ENCODE data around the gene PRDM10. TPM values are rescaled to one million over a fixed set of nuclear protein-coding genes. Genes with fewer than 3 reads are reported as not detected.

Gene PRDM10, protein sequence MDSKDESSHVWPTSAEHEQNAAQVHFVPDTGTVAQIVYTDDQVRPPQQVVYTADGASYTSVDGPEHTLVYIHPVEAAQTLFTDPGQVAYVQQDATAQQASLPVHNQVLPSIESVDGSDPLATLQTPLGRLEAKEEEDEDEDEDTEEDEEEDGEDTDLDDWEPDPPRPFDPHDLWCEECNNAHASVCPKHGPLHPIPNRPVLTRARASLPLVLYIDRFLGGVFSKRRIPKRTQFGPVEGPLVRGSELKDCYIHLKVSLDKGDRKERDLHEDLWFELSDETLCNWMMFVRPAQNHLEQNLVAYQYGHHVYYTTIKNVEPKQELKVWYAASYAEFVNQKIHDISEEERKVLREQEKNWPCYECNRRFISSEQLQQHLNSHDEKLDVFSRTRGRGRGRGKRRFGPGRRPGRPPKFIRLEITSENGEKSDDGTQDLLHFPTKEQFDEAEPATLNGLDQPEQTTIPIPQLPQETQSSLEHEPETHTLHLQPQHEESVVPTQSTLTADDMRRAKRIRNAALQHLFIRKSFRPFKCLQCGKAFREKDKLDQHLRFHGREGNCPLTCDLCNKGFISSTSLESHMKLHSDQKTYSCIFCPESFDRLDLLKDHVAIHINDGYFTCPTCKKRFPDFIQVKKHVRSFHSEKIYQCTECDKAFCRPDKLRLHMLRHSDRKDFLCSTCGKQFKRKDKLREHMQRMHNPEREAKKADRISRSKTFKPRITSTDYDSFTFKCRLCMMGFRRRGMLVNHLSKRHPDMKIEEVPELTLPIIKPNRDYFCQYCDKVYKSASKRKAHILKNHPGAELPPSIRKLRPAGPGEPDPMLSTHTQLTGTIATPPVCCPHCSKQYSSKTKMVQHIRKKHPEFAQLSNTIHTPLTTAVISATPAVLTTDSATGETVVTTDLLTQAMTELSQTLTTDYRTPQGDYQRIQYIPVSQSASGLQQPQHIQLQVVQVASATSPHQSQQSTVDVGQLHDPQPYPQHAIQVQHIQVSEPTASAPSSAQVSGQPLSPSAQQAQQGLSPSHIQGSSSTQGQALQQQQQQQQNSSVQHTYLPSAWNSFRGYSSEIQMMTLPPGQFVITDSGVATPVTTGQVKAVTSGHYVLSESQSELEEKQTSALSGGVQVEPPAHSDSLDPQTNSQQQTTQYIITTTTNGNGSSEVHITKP
- polyA plus RNA-seq = 8.8 TPM
- long read RNA-seq, donor 1 = 0 reads
- long read RNA-seq, donor 2 = 0 reads
- long read RNA-seq, donor 3 = 0 reads
- long read RNA-seq, donor 4 = 0 reads
- long read RNA-seq, donor 5, full-length matches to known transcripts = 1 of 1 reads
- long read RNA-seq, donor 5, partial matches to known transcripts = 0 of 1 reads
- long read RNA-seq, donor 5, other reads (novel, unspliced or antisense) = 0 of 1 reads
- long read RNA-seq, donor 6 = 0 reads
- long read RNA-seq, donor 7 = 0 reads
- long read RNA-seq, donor 8, partial matches to known transcripts = 617 of 682 reads
- long read RNA-seq, donor 8, other reads (novel, unspliced or antisense) = 65 of 682 reads
- long read RNA-seq, donor 9 = 0 reads
- long read RNA-seq, donor 10 = 0 reads
- long read RNA-seq, donor 11 = 0 reads

DNA sequence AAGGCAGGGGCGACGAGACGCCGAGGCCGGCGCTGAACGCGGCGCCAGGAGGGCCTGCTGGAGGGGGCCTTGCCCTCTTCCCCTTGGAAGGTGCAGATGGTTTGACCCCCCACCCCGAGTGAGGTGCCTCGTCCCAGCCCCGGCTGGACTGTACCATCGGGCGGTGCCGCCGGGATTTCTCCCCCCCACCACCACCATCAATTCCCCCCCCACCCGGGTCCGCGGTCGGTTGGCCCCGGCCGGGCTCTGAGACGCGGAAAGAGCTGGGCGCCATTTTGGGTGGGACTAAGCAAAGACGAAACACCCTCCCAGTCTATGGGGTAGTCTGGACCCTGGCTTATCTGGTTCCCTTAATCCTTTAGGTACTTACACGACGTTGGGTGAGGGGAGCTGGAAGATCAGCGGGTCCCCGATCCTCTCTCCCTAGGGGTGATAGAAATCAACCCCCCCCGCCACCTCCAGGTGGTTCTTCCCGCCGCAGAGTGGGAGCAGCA, at the start of gene PRDM10:
TSS of gene PRDM10 (minus strand) at position 484 of the 494 bp plus-strand sequence. CDS start 41,871 bp downstream, outside the sequence.
- no peaks in the 10 kb centered on the region for H3K27me3 ChIP-seq (ENCODE audit: control insufficient read depth, insufficient read depth, low read length)
- peak; percentile 85 to 96 for DNase-seq
- H3K9me3 ChIP-seq (ENCODE audit: control insufficient read depth, low read depth, low read length) = no peaks in the 10 kb centered on the region
- H3K36me3 ChIP-seq (ENCODE audit: control insufficient read depth, insufficient read depth, low read length) = no peaks in the 10 kb centered on the region
- H3K27ac ChIP-seq (ENCODE audit: low read length) = peak within 1 kb of the TSS; percentile 89
- H3K4me3 ChIP-seq (ENCODE audit: low read length) = peak within 1 kb of the TSS; percentile 69
- H3K4me1 ChIP-seq (ENCODE audit: control insufficient read depth, insufficient read depth, low read length) = peaks cover 15% of the 10 kb centered on the region
- no CpG with 5 or more reads among the region's 33 CpGs for WGBS (ENCODE audit: insufficient coverage, low lambda C conversion rate)

DNA sequence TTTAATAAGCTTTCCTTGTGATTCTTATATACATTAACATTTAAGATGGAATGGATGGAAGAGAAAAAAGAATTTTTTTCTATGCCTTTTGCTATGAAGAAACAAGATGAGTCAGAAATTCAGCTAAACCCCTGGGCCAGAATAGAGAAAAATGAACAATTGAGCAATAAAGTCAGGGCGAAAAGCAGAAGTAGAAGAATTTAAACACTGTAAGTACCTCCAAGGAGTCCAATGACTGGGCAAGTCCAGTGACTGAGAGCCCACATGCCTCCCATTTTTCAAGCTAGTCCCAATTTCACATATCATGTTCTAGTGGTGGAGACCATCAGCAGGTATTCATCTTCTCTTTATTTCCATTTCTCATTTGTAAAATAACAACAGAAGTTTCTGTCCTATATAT, 48.4 kb upstream of the PRDM10 start:
- H3K36me3 ChIP-seq (ENCODE audit: control insufficient read depth, insufficient read depth, low read length) = no peaks in the 10 kb centered on the region
- H3K27me3 ChIP-seq (ENCODE audit: control insufficient read depth, insufficient read depth, low read length) = no peaks in the 10 kb centered on the region
- peaks cover 2% of the 10 kb centered on the region for H3K9me3 ChIP-seq (ENCODE audit: control insufficient read depth, low read depth, low read length)
- no peaks in the 10 kb centered on the region for H3K4me1 ChIP-seq (ENCODE audit: control insufficient read depth, insufficient read depth, low read length)
- no peak overlapping the region for H3K27ac ChIP-seq (ENCODE audit: low read length)
- H3K4me3 ChIP-seq (ENCODE audit: low read length) = no peak overlapping the region
- 83% methylated on average over 1 of the region's 1 CpG for WGBS (ENCODE audit: insufficient coverage, low lambda C conversion rate)
- DNase-seq = no peak

DNA sequence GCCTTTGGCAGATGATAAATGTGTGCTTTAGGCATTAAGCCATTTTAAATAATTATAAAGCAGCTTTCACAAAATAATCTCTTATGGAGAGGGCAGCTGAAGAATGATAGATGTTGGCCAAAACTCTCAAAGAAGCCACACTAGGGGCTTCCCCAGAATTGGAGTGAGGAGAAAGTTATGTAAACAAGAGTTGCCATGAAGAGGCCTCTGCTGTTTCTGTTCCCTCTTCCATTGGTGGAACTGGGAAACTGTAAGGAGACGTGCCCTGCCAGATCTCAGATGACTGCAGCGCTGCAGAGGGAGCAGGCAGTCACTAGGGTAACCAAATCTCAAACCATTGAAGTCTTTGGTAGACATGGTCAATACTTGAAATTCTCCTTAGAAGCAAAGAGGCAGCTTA, 47.6 kb upstream of the PRDM10 start:
- H3K27me3 ChIP-seq (ENCODE audit: control insufficient read depth, insufficient read depth, low read length) = no peaks in the 10 kb centered on the region
- no peak overlapping the region for H3K27ac ChIP-seq (ENCODE audit: low read length)
- no peaks in the 10 kb centered on the region for H3K36me3 ChIP-seq (ENCODE audit: control insufficient read depth, insufficient read depth, low read length)
- no peak for DNase-seq
- H3K4me3 ChIP-seq (ENCODE audit: low read length) = no peak overlapping the region
- H3K4me1 ChIP-seq (ENCODE audit: control insufficient read depth, insufficient read depth, low read length) = no peaks in the 10 kb centered on the region
- WGBS (ENCODE audit: insufficient coverage, low lambda C conversion rate) = no CpG with 5 or more reads among the region's 2 CpGs
- peaks cover 2% of the 10 kb centered on the region for H3K9me3 ChIP-seq (ENCODE audit: control insufficient read depth, low read depth, low read length)

DNA sequence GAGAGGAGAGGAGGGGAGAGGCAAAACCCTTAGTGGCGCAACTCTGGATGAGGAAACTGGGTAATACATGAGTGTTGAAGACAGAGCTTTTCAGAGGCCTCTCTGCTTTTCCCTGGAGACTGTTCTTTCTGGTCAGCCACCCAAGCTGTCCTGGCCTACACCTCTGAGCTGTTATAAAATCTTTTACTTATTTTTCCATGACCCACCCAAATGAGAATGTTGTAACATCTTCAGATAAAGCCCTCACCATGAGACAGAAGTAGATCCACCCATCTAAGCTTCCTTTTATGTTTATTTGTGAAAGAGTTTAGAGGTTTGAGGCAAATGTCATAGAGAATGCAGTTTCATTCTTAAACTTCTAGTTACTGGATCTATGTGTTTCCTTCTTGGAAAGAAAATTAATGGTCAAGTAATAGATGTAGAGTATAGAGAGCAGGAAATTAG, 46.7 kb upstream of the PRDM10 start:
- no peak overlapping the region for H3K27ac ChIP-seq (ENCODE audit: low read length)
- H3K4me3 ChIP-seq (ENCODE audit: low read length) = no peak overlapping the region
- no peaks in the 10 kb centered on the region for H3K36me3 ChIP-seq (ENCODE audit: control insufficient read depth, insufficient read depth, low read length)
- DNase-seq = no peak
- WGBS (ENCODE audit: insufficient coverage, low lambda C conversion rate) = no CpG with 5 or more reads among the region's 1 CpG
- no peaks in the 10 kb centered on the region for H3K27me3 ChIP-seq (ENCODE audit: control insufficient read depth, insufficient read depth, low read length)
- H3K9me3 ChIP-seq (ENCODE audit: control insufficient read depth, low read depth, low read length) = peaks cover 7% of the 10 kb centered on the region
- no peaks in the 10 kb centered on the region for H3K4me1 ChIP-seq (ENCODE audit: control insufficient read depth, insufficient read depth, low read length)

DNA sequence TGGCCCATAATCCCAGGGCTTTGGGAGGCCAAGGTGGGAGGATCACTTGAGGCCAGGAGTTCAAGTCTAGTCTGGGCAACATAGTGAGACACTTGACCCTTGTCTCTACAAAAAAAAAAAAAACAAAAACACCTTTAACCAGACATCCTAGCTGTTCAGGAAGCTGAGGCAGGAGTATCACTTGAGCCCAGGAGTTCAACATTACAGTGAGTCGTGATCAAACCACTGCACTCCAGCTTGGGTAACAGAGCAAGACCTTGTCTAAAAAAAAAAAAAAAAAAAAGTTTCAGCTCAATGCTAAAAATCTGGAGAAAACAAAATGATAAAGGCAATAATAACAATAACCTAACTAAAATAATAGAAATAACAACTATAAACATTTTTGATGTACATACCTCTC, 44.5 kb upstream of the PRDM10 start:
- H3K36me3 ChIP-seq (ENCODE audit: control insufficient read depth, insufficient read depth, low read length) = no peaks in the 10 kb centered on the region
- no peaks in the 10 kb centered on the region for H3K27me3 ChIP-seq (ENCODE audit: control insufficient read depth, insufficient read depth, low read length)
- no peak overlapping the region for H3K4me3 ChIP-seq (ENCODE audit: low read length)
- peaks cover 4% of the 10 kb centered on the region for H3K9me3 ChIP-seq (ENCODE audit: control insufficient read depth, low read depth, low read length)
- no peaks in the 10 kb centered on the region for H3K4me1 ChIP-seq (ENCODE audit: control insufficient read depth, insufficient read depth, low read length)
- no peak overlapping the region for H3K27ac ChIP-seq (ENCODE audit: low read length)
- DNase-seq = no peak
- 57% methylated on average over 1 of the region's 1 CpG for WGBS (ENCODE audit: insufficient coverage, low lambda C conversion rate)

DNA sequence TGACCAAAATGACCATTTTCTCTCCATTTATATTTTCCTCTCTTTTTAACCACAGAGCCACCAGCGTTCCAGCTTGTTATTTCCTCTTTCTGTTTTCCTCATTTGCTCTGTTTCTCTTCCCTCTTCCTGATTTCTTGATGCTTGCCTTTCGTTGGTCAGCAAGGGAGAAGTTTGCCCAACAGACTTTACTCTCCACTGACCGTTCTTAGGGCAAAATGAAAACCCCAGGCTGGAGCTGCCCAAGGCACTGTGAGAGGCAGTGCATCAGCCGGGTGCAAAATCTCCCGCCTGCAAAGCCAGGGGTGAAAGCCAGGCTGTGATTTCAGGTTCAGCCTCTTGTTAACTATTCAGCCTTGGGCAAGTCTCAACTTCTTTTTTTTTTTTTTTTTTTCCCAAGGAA, 40.9 kb upstream of the PRDM10 start:
- H3K27me3 ChIP-seq (ENCODE audit: control insufficient read depth, insufficient read depth, low read length) = no peaks in the 10 kb centered on the region
- DNase-seq = no peak
- H3K4me3 ChIP-seq (ENCODE audit: low read length) = no peak overlapping the region
- H3K27ac ChIP-seq (ENCODE audit: low read length) = no peak overlapping the region
- H3K9me3 ChIP-seq (ENCODE audit: control insufficient read depth, low read depth, low read length) = peaks cover 11% of the 10 kb centered on the region
- 100% methylated on average over 1 of the region's 5 CpGs for WGBS (ENCODE audit: insufficient coverage, low lambda C conversion rate)
- no peaks in the 10 kb centered on the region for H3K4me1 ChIP-seq (ENCODE audit: control insufficient read depth, insufficient read depth, low read length)
- no peaks in the 10 kb centered on the region for H3K36me3 ChIP-seq (ENCODE audit: control insufficient read depth, insufficient read depth, low read length)

DNA sequence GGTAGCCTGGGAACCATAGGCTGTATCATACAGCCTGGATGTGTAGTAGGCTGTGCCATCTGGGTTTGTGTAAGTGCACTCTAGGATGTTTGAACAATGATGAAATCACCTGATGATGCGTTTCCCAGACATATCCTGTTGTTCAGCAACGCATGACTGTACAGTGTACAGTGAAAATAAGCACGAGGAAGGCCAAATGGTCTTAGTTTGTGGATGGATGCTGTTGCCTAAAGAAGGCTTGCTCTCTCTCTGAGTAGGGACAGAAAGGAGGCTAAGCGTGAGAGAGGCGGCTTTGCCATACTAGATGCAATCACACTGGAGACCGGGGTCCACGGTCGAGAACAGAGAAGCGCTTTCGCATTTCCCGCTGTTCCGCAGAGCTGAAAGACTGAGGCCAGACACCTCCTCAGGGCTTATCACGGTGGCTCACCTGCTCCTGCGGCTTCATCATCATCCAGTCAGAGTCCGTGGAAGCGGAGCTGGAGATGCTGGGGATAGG, 39.5 kb upstream of the PRDM10 start:
- DNase-seq = peak in 1 of 2 donors; percentile 15
- no peak overlapping the region for H3K27ac ChIP-seq (ENCODE audit: low read length)
- no peaks in the 10 kb centered on the region for H3K4me1 ChIP-seq (ENCODE audit: control insufficient read depth, insufficient read depth, low read length)
- WGBS (ENCODE audit: insufficient coverage, low lambda C conversion rate) = no CpG with 5 or more reads among the region's 16 CpGs
- H3K4me3 ChIP-seq (ENCODE audit: low read length) = no peak overlapping the region
- no peaks in the 10 kb centered on the region for H3K36me3 ChIP-seq (ENCODE audit: control insufficient read depth, insufficient read depth, low read length)
- H3K9me3 ChIP-seq (ENCODE audit: control insufficient read depth, low read depth, low read length) = peaks cover 11% of the 10 kb centered on the region
- no peaks in the 10 kb centered on the region for H3K27me3 ChIP-seq (ENCODE audit: control insufficient read depth, insufficient read depth, low read length)

DNA sequence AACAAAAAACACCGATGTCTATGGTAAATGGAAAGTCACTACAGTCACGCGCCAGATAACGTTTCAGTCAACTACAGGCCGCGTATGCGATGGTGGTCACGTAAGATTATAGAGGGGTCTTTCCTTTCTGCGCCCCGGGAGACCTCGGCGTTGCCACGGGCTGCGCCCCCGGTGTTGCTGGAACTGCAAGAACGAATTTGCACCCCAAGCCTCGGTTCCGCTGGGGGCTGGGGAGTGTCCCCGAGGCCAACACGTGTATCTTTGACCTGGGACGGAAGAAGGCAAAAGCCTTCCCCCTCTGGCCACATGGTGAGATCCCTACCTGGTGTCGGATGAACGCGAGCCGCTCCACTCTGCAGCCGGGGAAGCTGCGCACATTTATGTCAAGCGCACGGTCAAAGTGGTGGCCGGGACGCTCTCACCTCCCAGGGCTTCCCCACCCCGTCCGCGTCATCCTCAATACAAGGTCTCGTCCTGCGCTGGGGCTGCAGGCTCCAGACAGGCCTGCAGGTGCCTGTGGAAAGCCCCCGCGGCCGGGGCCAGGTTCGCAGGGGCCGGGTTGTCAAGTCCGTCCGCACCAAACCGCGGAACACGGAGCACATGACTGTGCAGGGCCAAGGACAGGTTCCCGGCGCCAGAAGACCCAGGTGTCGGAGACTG, 37.8 kb upstream of the PRDM10 start:
- Histone ChIP-seq H3K27ac (ENCODE audit: low read length) (no peak overlapping the region), H3K27me3 (ENCODE audit: control insufficient read depth, insufficient read depth, low read length) (no peaks in the 10 kb centered on the region), H3K36me3 (ENCODE audit: control insufficient read depth, insufficient read depth, low read length) (no peaks in the 10 kb centered on the region), H3K4me3 (ENCODE audit: low read length) (no peak overlapping the region), H3K4me1 (ENCODE audit: control insufficient read depth, insufficient read depth, low read length) (no peaks in the 10 kb centered on the region), H3K9me3 (ENCODE audit: control insufficient read depth, low read depth, low read length) (peaks cover 11% of the 10 kb centered on the region)
- 100% methylated on average over 1 of the region's 49 CpGs for WGBS (ENCODE audit: insufficient coverage, low lambda C conversion rate)
- DNase-seq = no peak

DNA sequence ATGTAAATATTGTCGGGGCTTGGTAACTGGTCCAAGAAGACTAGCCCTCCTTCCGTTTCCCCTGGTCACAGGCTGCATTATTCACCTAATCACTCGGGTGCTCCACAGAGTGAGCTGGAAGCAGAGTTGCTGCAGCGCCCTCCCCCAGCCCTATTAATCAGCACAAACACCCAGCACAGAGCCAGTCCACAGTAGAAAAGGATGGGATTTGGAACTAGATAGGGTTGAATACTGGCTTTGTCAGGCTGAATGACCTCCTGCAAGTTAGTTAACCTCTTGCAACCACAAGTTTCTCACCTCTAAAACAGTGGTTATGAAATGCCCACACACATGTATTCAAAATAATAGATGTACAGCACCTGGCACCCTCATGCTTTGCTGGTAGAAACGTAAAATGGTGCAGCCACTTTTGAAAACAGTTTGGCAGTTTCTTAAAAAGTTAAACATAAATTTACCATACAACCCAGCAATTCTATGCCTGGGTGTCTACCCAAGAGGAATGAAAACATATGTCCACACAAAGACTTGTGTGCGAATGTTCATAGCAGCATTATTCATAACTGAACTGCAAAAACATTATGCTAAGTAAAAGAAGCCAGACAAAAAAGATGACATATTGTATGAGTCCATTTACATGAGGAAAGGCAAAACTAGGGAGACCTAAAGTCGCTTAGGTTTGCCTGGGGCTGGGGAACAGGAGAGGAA, 35.4 kb upstream of the PRDM10 start:
- H3K4me1 ChIP-seq (ENCODE audit: control insufficient read depth, insufficient read depth, low read length) = no peaks in the 10 kb centered on the region
- H3K9me3 ChIP-seq (ENCODE audit: control insufficient read depth, low read depth, low read length) = peaks cover 7% of the 10 kb centered on the region
- H3K27ac ChIP-seq (ENCODE audit: low read length) = no peak overlapping the region
- H3K27me3 ChIP-seq (ENCODE audit: control insufficient read depth, insufficient read depth, low read length) = no peaks in the 10 kb centered on the region
- DNase-seq = no peak
- H3K4me3 ChIP-seq (ENCODE audit: low read length) = no peak overlapping the region
- 83% methylated on average over 1 of the region's 7 CpGs for WGBS (ENCODE audit: insufficient coverage, low lambda C conversion rate)
- H3K36me3 ChIP-seq (ENCODE audit: control insufficient read depth, insufficient read depth, low read length) = no peaks in the 10 kb centered on the region

Data from large intestine (tissue), 12 donors.